NB4 (cell line): Measurements from ENCODE around the gene OLFM4.

Experiments
- DNase-seq: peaks from one replicate; pipeline ENCODE4 v3.0.0; 2010; ENCODE audit warnings: low read depth
- H3K4me3 ChIP-seq: one replicate; pipeline ENCODE4 v1.5.1; 2011; ENCODE audit warnings: mild to moderate bottlenecking, low read depth, low read length, moderate library complexity
- MYC ChIP-seq: IDR thresholded peaks from 2 replicates; pipeline ENCODE4 v1.6.1; 2011; ENCODE audit warnings: low read depth, low read length
- POLR2A ChIP-seq: IDR thresholded peaks from 2 replicates; pipeline ENCODE4 v1.6.1; 2011; ENCODE audit warnings: mild to moderate bottlenecking; ENCODE audit not compliant: insufficient read length; ENCODE audit errors: extremely low read depth
- TF ChIP-seq, protein P1 (sequence below): IDR thresholded peaks from one replicate; pipeline ENCODE4 v1.5.1; 2012; ENCODE audit warnings: low read depth, low read length
- TF ChIP-seq, protein P2 (sequence below): IDR thresholded peaks from 2 replicates; pipeline ENCODE4 v1.6.1; 2011; ENCODE audit warnings: low read depth, low read length

Gene OLFM4

DNA sequence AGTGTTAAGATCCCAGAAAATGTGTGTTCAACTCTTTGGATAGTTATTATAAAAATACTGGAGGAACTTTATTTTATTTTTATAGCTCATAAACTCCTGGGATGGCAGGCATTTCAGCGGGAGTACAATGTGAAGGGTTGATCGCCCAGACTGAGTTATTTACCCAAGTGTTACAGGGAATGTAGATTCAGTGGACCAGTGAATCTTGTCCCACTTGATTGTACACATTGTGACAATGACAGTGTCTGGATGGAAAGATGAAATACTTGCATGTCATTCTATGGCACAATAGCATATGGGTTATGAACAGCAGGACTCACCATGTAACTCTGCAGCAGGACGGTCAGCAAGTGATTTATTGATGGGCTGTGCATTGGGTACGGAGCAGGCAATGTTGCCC, 20.3 kb downstream of the OLFM4 start:
- no peak overlapping the region for H3K4me3 ChIP-seq
- no peak for DNase-seq
- TF ChIP-seq, protein P1, sequence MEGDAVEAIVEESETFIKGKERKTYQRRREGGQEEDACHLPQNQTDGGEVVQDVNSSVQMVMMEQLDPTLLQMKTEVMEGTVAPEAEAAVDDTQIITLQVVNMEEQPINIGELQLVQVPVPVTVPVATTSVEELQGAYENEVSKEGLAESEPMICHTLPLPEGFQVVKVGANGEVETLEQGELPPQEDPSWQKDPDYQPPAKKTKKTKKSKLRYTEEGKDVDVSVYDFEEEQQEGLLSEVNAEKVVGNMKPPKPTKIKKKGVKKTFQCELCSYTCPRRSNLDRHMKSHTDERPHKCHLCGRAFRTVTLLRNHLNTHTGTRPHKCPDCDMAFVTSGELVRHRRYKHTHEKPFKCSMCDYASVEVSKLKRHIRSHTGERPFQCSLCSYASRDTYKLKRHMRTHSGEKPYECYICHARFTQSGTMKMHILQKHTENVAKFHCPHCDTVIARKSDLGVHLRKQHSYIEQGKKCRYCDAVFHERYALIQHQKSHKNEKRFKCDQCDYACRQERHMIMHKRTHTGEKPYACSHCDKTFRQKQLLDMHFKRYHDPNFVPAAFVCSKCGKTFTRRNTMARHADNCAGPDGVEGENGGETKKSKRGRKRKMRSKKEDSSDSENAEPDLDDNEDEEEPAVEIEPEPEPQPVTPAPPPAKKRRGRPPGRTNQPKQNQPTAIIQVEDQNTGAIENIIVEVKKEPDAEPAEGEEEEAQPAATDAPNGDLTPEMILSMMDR = no peak
- TF ChIP-seq, protein P2, sequence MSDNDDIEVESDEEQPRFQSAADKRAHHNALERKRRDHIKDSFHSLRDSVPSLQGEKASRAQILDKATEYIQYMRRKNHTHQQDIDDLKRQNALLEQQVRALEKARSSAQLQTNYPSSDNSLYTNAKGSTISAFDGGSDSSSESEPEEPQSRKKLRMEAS = no peak
- TF ChIP-seq POLR2A = no peak
- TF ChIP-seq MYC = no peak

DNA sequence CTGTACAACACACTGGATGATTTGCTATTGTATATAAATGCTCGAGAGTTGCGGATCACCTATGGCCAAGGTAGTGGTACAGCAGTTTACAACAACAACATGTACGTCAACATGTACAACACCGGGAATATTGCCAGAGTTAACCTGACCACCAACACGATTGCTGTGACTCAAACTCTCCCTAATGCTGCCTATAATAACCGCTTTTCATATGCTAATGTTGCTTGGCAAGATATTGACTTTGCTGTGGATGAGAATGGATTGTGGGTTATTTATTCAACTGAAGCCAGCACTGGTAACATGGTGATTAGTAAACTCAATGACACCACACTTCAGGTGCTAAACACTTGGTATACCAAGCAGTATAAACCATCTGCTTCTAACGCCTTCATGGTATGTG, 21.5 kb downstream of the OLFM4 start:
- DNase-seq = no peak
- TF ChIP-seq MYC (no peak), POLR2A (no peak)
- TF ChIP-seq, protein P2 = no peak
- TF ChIP-seq, protein P1 = no peak

DNA sequence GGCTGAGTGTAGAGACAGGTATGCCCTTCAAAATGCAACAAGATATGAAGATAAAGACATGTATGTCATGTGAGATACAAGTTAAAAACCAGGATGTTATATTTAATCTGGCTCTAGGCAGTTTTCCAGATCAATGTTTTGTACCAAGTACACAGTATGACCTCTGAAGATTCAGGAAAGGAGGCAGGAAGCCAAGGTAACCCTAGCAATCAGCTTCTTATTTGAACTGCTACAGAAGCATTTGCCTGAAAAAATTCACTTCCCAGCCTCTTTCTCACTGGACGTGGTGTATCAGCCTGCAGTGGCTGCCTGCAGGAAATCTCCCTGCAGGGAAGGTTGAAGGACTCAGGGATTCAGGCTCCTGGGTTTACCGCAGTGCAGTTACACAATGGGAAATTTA, 24.1 kb downstream of the OLFM4 start:
- TF ChIP-seq POLR2A (no peak), MYC (no peak)
- TF ChIP-seq, protein P2 = no peak
- TF ChIP-seq, protein P1 = no peak
- no peak for DNase-seq
- no peak overlapping the region for H3K4me3 ChIP-seq

More for the DNA sequence above, 21.5 kb downstream of the OLFM4 start:
- no peak overlapping the region for H3K4me3 ChIP-seq

DNA sequence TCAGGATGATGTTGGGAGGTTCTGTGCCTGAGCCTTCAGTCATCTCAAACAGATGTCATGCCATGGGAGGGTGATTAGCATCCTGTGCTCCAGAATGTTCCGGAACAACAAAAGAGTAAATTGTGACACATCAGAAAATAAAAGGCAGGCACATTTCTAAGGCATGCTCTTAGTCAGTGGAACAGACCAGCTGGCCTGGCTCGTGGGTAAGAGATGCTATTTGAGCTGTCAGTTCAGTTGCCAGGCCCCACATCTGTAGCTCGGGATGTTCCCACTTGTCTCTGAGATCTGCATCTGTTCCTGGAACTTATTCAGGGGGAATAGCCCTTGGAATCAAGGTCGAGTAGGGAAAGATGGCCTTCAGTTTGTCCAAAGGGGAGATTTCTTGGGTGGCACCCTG, 26.0 kb downstream of the OLFM4 start:
- TF ChIP-seq POLR2A = no peak
- no peak for TF ChIP-seq MYC
- TF ChIP-seq, protein P1 = no peak
- TF ChIP-seq, protein P2 = no peak
- H3K4me3 ChIP-seq = no peak overlapping the region
- no peak for DNase-seq

DNA sequence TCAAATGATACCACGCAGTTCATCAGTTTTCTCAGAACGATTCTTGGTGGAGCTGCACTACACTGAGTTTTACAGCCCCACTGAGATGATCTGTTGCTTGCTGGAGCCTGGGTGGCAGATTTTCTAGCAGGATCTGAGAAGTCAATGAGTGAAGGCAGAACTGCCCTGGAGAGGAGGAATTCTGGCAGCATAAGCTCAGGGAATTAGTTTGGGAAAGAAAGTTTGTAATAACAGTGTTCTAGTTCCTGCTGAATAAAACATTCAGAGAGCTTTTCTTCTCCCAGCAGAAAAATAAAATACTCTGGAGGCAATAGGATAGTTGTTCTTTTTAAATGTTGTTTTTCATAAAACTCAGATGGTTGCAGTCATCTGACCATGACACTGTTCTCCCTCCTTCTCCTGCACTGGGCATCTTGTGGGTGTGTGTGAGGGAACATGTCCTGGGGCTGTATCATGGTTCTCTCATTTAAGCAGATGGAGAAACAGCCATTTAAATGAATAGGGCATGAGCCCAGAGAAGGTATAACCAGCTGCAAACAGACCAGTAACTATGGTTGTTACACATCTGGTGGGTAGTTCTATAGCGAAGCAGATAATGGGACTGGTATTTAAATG, 29.6 kb downstream of the OLFM4 start:
- TF ChIP-seq MYC (no peak), POLR2A (no peak)
- TF ChIP-seq, protein P2 = no peak
- TF ChIP-seq, protein P1 = no peak
- no peak for DNase-seq
- no peak overlapping the region for H3K4me3 ChIP-seq
